Measurements from ENCODE around the gene SIGLECL1. TPM values are rescaled to one million over a fixed set of nuclear protein-coding genes. Genes with fewer than 3 reads are reported as not detected.
A peak's percentile ranks its signal among the peaks of the same experiment; 100 is the strongest.

Gene SIGLECL1
- total and polyA plus RNA-seq, 9 of the 15 experiments (the other 6 are each of a cell fraction or from before 2014, with no cell fraction given), result not detected

GRCh38 chr19:51294977-51295375 lies 44.1 kb downstream of the SIGLECL1 start:
- Histone ChIP-seq H3K9me3 (replicated peaks; ENCODE audit: control insufficient read depth, insufficient read depth, low read depth, low read length) (no peaks in the 10 kb centered on the region), H3K36me3 (ENCODE audit: control insufficient read depth, insufficient read depth, low read length) (no peaks in the 10 kb centered on the region), H3K79me2 (ENCODE audit: control insufficient read depth, insufficient read depth, low read length) (no peaks in the 10 kb centered on the region), H3K4me1 (replicated peaks in 1 of 2; ENCODE audit: control insufficient read depth in 2 of 2, insufficient read depth in 2 of 2, low read length in 2 of 2) (peaks cover 0 to 7% of the 10 kb centered on the region in 2 experiments; a peak in 2 of 5 replicates), H3K9me1 (ENCODE audit: control insufficient read depth, insufficient read depth, low read length) (no peaks in the 10 kb centered on the region), H3K4me3 (no peak overlapping the region), H3K9ac (ENCODE audit: insufficient read depth in 1 of 2, low read depth in 2 of 2, low read length in 2 of 2) (0 out of 4 replicates have a peak overlapping the region, but pooled peaks of 1 of the 2 experiments have one; percentile 6), H4K20me1 (replicated peaks; ENCODE audit: control insufficient read depth, insufficient read depth, low read length) (no peaks in the 10 kb centered on the region), H3K4me2 (ENCODE audit: insufficient read depth, low read length) (no peak overlapping the region), H2AFZ (ENCODE audit: low read depth, low read length) (no peak overlapping the region), H3K27me3 (ENCODE audit: control insufficient read depth in 2 of 2, insufficient read depth in 2 of 2, low read length in 2 of 2) (peaks cover 29 to 82% of the 10 kb centered on the region in 2 experiments; a peak in 4 of 5 replicates), H3K27ac (ENCODE audit: extremely low read depth, low read depth, low read length) (no peak overlapping the region)
- DNase-seq (ENCODE audit: extremely low read depth in 1 of 4, low spot score in 3 of 4) (no peak), FAIRE-seq (no peak), ATAC-seq (no peak)
- TF ChIP-seq PHF21A (IDR thresholded peaks at IDR 0.05; ENCODE audit: borderline replicate concordance, low read depth), result no peak
- TF ChIP-seq, protein P1, sequence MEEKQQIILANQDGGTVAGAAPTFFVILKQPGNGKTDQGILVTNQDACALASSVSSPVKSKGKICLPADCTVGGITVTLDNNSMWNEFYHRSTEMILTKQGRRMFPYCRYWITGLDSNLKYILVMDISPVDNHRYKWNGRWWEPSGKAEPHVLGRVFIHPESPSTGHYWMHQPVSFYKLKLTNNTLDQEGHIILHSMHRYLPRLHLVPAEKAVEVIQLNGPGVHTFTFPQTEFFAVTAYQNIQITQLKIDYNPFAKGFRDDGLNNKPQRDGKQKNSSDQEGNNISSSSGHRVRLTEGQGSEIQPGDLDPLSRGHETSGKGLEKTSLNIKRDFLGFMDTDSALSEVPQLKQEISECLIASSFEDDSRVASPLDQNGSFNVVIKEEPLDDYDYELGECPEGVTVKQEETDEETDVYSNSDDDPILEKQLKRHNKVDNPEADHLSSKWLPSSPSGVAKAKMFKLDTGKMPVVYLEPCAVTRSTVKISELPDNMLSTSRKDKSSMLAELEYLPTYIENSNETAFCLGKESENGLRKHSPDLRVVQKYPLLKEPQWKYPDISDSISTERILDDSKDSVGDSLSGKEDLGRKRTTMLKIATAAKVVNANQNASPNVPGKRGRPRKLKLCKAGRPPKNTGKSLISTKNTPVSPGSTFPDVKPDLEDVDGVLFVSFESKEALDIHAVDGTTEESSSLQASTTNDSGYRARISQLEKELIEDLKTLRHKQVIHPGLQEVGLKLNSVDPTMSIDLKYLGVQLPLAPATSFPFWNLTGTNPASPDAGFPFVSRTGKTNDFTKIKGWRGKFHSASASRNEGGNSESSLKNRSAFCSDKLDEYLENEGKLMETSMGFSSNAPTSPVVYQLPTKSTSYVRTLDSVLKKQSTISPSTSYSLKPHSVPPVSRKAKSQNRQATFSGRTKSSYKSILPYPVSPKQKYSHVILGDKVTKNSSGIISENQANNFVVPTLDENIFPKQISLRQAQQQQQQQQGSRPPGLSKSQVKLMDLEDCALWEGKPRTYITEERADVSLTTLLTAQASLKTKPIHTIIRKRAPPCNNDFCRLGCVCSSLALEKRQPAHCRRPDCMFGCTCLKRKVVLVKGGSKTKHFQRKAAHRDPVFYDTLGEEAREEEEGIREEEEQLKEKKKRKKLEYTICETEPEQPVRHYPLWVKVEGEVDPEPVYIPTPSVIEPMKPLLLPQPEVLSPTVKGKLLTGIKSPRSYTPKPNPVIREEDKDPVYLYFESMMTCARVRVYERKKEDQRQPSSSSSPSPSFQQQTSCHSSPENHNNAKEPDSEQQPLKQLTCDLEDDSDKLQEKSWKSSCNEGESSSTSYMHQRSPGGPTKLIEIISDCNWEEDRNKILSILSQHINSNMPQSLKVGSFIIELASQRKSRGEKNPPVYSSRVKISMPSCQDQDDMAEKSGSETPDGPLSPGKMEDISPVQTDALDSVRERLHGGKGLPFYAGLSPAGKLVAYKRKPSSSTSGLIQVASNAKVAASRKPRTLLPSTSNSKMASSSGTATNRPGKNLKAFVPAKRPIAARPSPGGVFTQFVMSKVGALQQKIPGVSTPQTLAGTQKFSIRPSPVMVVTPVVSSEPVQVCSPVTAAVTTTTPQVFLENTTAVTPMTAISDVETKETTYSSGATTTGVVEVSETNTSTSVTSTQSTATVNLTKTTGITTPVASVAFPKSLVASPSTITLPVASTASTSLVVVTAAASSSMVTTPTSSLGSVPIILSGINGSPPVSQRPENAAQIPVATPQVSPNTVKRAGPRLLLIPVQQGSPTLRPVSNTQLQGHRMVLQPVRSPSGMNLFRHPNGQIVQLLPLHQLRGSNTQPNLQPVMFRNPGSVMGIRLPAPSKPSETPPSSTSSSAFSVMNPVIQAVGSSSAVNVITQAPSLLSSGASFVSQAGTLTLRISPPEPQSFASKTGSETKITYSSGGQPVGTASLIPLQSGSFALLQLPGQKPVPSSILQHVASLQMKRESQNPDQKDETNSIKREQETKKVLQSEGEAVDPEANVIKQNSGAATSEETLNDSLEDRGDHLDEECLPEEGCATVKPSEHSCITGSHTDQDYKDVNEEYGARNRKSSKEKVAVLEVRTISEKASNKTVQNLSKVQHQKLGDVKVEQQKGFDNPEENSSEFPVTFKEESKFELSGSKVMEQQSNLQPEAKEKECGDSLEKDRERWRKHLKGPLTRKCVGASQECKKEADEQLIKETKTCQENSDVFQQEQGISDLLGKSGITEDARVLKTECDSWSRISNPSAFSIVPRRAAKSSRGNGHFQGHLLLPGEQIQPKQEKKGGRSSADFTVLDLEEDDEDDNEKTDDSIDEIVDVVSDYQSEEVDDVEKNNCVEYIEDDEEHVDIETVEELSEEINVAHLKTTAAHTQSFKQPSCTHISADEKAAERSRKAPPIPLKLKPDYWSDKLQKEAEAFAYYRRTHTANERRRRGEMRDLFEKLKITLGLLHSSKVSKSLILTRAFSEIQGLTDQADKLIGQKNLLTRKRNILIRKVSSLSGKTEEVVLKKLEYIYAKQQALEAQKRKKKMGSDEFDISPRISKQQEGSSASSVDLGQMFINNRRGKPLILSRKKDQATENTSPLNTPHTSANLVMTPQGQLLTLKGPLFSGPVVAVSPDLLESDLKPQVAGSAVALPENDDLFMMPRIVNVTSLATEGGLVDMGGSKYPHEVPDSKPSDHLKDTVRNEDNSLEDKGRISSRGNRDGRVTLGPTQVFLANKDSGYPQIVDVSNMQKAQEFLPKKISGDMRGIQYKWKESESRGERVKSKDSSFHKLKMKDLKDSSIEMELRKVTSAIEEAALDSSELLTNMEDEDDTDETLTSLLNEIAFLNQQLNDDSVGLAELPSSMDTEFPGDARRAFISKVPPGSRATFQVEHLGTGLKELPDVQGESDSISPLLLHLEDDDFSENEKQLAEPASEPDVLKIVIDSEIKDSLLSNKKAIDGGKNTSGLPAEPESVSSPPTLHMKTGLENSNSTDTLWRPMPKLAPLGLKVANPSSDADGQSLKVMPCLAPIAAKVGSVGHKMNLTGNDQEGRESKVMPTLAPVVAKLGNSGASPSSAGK (IDR thresholded peaks at IDR 0.05), result 0 out of 2 replicates have a peak, but pooled peaks have one; percentile 21
- no TSS peak for BruUV-seq (replicated peaks)
- intact Hi-C loops (cut with micrococcal nuclease) (no loop called here), in situ Hi-C loops (cut with MboI) (no loop called here)
- POLR2A ChIA-PET, result no interaction called here
- CTCF ChIA-PET (ENCODE audit: low intra/inter-chr PET ratio), result no interaction called here
- 5% methylated on average over 9 of the region's 12 CpGs for WGBS (ENCODE audit: insufficient coverage, low coverage, missing lambda C conversion rate)
